GM18909 (cell line): ENCODE data around the gene THAP7.

Experiments
- ATAC-seq: cut with Tn5 transposase; IDR thresholded peaks from one replicate; pipeline ENCODE4 v1.9.1; 2021; ENCODE audit warnings: mild to moderate bottlenecking; ENCODE audit not compliant: unreplicated experiment, poor library complexity

The THAP7 gene

GRCh38 chr22:21031545-21032036 lies 29.7 kb upstream of the THAP7 start:
- no peak for ATAC-seq

- ATAC-seq, result no peak
These were observed 29.0 kb upstream of the THAP7 start for GRCh38 chr22:21030621-21031544.

DNA sequence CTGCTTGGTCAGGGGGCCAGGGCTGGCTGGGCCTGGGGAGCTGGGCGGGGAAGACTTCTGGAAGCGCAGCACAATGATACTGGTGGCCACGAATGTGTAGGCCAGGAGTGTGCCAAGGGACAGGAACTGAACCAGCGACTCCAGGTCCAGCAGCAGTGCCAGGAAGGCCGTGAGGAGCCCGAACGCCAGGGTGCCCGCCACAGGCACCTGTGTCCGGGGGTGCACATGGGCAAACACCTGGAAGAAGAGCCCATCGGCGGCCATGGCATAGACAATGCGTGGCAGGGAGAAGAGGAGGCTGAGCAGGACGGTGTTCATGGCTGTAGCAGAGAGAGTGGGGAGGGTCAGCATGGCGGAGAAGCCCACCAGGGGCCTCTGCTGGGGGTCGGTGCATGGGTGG lies 28.1 kb upstream of the THAP7 start:
- no peak for ATAC-seq

DNA sequence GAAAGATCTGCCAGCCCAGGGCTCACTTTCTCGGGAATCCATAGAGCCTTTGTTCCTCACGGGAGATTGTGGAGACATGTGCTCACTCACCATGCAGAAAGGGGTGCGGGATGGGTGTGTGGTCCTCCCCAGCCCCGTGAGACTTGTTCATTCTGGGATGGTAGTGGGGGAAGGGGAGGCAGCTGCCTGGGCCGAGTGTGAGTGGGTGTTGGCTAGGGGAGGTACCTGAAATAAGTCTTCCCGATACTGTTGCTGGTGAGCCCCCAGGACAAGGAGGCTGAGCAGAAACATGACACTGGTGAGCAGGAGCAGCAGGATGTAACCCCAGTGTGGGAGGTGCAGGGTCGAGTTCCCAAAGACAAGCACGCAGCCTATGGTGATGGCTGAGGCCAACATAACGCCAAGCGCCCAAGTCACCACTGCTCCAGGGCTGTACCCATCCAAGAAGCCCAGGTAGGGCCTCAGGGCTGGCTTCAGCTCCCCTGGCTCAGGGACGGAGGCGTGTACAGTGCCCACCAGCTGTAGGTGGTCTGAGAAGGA lies 27.6 kb upstream of the THAP7 start:
- no peak for ATAC-seq

GRCh38 chr22:21028277-21029251 lies 26.6 kb upstream of the THAP7 start:
- ATAC-seq, result no peak

- ATAC-seq, result no peak
These were observed 25.1 kb upstream of the THAP7 start for GRCh38 chr22:21026783-21027692.

DNA sequence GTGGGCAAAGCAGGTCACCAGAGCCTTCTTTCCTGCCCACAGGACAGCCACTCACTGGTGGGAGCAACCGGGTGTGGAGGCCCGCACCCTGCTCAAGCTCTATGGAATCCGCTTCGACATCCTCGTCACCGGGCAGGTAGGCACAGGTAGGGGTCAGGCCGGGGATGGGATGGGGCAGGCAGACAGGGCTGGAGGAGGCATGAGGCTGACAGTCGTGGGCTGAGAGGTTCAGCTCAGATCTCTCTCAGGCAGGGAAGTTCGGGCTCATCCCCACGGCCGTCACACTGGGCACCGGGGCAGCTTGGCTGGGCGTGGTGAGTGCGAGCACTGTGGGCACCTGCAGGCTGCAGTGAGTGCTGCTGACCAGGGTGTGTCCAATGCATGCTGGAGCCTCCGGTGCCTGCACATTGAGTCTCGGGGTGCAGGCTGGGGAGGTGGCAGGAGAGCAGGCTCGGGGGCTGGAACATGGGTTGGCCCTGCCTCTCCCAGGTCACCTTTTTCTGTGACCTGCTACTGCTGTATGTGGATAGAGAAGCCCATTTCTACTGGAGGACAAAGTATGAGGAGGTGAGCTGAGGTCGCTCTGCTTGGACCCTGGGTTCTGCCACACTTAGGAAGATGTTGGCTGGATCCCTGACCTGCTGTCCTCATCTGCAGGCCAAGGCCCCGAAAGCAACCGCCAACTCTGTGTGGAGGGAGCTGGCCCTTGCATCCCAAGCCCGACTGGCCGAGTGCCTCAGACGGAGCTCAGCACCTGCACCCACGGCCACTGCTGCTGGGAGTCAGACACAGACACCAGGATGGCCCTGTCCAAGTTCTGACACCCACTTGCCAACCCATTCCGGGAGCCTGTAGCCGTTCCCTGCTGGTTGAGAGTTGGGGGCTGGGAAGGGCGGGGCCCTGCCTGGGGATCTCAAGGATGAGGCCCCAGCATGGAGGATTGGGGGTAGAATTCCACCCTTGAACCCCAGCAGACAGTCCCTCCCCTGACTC lies 24.1 kb upstream of the THAP7 start:
- ATAC-seq, result no peak

DNA sequence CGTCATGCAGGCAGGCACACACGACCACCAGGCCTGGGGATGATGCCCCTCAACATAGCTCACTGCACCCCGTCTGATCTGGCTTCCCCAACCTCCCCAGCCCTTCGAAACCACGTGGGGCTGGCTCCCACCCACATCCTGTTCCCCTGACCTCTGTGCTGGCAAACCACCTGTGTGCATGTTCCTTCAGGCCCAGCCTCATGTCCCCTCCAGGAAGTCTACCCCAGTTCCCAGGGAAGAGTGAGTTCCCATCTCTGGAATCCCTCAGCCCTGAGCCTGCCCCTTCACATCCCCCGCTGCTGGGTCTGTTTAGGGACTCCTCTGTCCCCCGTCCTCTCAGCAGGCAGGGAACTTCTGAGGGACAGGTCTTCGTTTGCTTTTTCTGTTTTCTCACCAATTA lies 23.3 kb upstream of the THAP7 start:
- ATAC-seq, result no peak

- no peak for ATAC-seq
These were observed 21.2 kb upstream of the THAP7 start for GRCh38 chr22:21022955-21023614.

GRCh38 chr22:21022507-21022906 lies 20.6 kb upstream of the THAP7 start:
- ATAC-seq, result no peak

GRCh38 chr22:21020802-21021429 lies 19.0 kb upstream of the THAP7 start:
- ATAC-seq, result no peak

DNA sequence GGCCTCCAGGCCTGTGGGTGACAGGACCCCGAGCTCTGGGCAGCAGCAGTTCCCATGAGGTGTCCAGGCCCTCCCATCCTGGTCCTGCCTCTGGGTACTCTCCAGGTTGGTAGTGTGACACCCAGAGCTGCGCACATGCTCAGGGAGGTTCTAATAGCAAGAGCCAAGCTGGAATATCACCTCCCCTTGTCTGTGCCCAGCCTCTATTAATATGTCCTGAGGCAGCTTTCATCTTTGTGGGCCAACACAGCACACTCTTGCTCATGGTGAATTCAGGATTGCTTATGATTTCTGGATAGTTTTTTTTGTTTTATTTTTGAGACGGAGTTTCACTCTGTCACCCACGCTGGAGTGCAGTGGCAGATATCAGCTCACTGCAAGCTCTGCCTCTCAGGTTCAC lies 16.4 kb upstream of the THAP7 start:
- no peak for ATAC-seq

- no peak for ATAC-seq
These were observed 14.9 kb upstream of the THAP7 start for GRCh38 chr22:21016644-21017420.

GRCh38 chr22:21015466-21016006 lies 13.6 kb upstream of the THAP7 start:
- no peak for ATAC-seq

- ATAC-seq, result no peak
These were observed 13.0 kb upstream of the THAP7 start, which contains the start of gene P2RX6 for GRCh38 chr22:21014726-21015465. Gene P2RX6, plus strand, starts transcription at chr22:21015165. Its CDS starts 10 bp downstream, at chr22:21015175.
